HG03060 (cell line): ENCODE results near the gene UBL7.

Experiments
- ATAC-seq: cut with Tn5 transposase; IDR thresholded peaks from one replicate; pipeline ENCODE4 v1.9.1; 2021; ENCODE audit warnings: low read depth, moderate number of reproducible peaks; ENCODE audit not compliant: unreplicated experiment

The UBL7 gene

GRCh38 chr15:74410502-74410901 lies 50.5 kb downstream of the UBL7 start:
- ATAC-seq = no peak

DNA sequence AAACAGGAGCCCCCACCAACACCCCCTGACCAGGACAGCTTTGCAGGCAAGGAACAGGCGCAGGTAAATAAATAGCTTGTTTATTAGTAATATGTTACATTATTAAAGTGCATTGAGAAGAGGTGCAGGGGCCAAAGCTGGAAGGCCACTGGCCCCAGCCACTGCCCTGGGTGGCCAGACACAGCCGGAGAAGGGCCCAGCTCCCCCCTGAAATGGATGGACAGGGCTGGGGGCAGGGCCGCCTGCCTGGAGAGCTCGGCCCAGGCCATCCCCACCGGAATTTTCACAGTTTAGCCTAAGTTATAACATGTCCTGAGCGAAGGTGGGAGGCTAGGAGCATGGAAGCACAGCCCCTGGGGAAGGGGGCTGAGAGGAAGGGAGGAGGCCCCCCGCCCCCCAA lies 51.7 kb downstream of the UBL7 start:
- no peak for ATAC-seq

- ATAC-seq = no peak
Measured at GRCh38 chr15:74408815-74409214, 52.1 kb downstream of the UBL7 start.

DNA sequence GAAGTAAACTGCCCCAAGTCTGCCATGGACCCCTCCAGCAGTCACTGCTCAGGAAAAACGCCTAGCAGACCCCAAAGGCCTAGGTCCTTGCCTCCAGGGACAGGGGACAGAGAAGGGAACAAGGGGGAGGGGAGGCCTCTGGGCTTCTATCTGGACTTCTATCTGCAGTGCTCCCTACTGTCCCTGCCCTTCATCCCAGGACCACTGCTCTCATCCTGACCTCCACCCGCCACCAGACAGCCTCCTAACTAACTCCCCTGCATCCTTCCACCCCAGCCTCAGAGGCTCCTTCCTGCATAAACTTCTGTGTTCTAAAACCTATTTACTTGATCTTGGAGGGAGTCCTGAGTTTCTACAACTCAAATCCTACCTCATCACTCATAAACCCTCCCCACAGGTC lies 52.6 kb downstream of the UBL7 start:
- ATAC-seq = no peak

DNA sequence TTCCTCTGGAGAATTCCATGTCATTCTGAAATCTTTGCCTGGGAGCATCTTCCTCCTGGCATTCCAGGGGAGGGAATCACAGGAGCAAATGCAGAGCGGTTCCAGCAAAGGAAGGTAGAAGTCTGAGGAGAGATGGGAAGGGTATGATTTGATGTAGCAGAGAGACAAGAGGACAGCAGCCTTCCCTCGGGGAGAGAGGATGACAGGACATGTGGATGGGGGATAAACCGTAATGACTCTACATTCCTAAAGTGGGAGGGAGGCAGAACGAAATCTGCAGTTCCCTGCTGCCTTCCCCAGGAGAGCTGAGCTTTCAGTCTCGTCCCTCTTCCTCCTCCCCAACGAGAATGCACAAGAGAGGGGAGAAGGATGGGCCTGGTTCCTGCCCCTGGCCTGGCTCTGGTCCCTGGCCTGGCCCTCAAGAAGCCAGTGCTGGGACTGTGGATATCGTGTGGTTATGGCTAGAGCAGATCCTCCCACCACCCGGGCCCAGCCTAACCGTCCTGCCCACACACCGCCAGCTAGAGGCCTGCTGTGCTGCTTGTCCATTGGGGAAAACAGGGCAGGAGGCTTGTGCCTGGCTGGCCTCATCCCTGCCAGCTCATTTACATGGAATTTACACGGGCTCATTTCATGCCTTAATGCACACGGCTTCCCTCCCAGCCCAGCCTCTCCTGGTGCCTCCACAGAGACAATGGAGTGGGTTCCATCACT lies 53.8 kb downstream of the UBL7 start:
- no peak for ATAC-seq

GRCh38 chr15:74406517-74406916 lies 54.4 kb downstream of the UBL7 start:
- no peak for ATAC-seq

DNA sequence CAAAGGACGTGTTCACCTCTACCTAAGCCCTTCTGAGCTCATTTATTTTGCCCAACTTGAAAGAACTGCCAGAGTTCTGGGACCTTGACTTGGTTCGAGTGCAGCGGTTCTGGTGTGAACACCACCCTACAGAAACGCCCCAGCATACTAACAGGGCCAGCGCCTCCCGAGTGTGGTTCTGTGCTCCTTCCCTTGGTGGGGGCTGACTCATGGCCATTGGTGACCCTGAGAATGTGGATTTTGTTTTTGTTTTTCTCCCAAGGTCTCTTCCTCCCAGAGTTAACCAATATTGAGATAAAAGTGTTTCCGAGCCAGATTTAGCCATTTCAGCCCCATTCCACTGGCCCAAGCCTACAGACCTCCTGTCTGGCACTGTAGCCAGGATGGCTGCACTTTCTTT lies 55.1 kb downstream of the UBL7 start:
- no peak for ATAC-seq

DNA sequence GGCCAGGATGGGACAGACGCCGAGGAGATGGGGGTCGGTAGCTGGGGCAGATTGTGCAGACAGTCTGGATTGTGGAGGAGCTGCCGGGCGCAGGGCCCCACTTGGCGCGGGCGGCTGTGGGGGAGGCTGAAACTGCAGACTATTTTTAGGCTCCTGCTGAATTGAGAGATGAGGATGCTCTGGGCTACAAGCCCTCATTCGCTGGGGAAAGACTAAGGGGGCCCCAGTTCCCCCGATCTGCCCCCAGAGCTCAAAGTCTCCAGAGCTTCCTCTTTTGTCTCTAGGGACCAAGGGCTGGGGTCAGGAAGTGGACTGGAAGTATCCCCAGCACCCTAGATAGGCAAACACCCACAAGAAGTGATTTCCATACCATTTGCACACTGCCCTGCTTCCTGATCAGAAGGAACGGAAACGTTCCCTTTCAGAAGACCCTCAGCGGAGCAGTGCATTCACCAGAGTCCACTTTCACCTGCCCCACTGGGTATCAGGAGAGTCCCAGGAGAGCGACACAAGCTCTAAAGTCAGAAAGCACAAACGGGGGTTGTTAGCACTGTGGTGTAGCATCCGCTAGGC lies 56.9 kb downstream of the UBL7 start:
- no peak for ATAC-seq

DNA sequence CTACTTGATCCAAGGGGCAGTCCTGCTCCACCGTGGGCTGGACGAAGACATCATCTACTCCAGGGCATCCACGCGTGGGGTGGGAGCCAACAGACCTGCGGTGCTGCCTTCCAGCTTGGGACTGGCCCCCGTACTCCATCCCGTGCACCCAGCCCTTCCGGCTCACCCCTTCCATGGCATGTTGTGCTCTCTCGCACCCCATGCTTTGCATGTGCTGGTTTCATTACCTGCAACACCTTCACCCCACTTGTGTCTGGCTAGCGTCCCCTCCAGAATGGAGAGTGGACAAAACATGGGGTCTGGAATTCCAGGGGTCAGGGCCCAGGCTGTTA lies 57.4 kb downstream of the UBL7 start:
- no peak for ATAC-seq

DNA sequence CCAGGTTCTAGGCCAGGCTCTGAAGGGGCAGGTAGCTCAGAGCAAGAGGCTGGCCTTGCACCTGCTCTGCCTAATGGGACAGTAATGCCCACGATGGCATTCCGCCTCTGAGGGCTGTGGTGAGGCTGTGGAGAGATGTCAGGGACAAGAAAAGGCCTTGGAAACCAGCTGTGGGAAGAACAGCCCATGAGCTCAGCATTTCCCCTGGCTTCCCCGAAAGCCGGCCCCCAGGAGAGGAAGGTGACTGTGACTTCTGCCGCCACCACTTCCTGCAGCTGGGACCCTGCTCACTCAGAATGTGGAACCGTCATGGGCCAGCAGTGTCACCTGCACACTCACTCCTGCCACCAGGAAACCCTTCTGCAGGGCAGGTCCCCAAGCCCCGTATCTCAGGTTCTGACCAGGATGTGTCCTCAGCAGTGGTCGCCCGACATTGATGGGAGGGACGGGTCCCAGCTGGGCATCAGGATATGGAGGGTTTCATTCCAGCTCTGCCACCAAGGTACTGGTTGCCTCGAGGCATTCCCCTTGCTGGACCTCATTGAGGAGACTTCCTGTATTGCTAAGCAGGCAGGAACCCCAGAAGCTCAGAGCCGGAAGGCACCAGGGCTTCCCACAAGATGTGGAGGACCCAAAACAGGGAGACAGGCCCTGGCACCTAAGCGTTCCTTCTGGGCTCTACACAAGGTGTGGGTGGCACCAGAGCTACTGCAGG lies 57.9 kb downstream of the UBL7 start:
- no peak for ATAC-seq

DNA sequence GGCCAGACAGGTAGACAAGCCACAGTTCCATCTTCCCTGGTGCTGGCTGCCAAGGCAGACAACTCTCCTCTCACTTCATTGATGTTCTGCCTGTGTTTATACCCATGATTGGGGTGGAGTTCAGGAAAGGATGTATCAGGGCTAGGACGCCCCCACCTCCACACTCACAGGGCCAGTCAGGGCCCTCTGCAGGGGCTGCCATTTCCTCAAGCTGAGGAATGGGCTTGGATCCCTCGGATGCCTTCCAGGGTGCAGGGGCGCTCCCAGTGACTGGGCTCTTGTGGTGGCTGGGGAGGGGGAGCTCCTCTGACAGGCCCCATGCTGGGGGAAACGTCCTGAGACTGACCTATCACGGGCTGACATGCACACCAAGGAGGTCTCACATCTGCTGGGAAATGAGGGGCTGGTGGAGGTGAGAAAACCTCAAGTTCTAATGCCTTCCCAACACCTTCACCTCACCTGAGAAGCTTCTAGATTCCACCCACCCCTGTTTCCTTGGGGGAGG lies 58.6 kb downstream of the UBL7 start:
- ATAC-seq = no peak

GRCh38 chr15:74400915-74401757 lies 59.8 kb downstream of the UBL7 start:
- no peak for ATAC-seq

- no peak for ATAC-seq
Measured at GRCh38 chr15:74400313-74400860, 60.6 kb downstream of the UBL7 start.

- no peak for ATAC-seq
Measured at GRCh38 chr15:74399511-74400312, 61.2 kb downstream of the UBL7 start.

- no peak for ATAC-seq
Measured at GRCh38 chr15:74399100-74399499, 61.9 kb downstream of the UBL7 start.

GRCh38 chr15:74398183-74398582 lies 62.8 kb downstream of the UBL7 start:
- no peak for ATAC-seq

GRCh38 chr15:74397239-74398068 lies 63.5 kb downstream of the UBL7 start:
- no peak for ATAC-seq

- ATAC-seq = peak; percentile 30
Measured at GRCh38 chr15:74396445-74397238, 64.3 kb downstream of the UBL7 start.
